K562 (cell line): ENCODE measurements around the gene GOLPH3L. TPM values are rescaled to one million over a fixed set of nuclear protein-coding genes. Genes with fewer than 3 reads are reported as not detected.

Experiments
- ATF7 ChIP-seq: fragments of 450-650 bp; IDR thresholded peaks from 2 replicates; pipeline ENCODE4 v1.7.1; 2014; ENCODE audit warnings: mild to moderate bottlenecking, moderate library complexity
- DMBX1 ChIP-seq: fragments of 250-450 bp; sonication (Bioruptor Pico); IDR thresholded peaks from 2 replicates; pipeline ENCODE4 v1.8.0; 2022; ENCODE audit warnings: inconsistent platforms, mild to moderate bottlenecking, moderate library complexity, borderline replicate concordance
- ESRRB ChIP-seq: fragments of 250-450 bp; sonication (Bioruptor Pico); IDR thresholded peaks from 2 replicates; pipeline ENCODE4 v1.5.0; 2020; ENCODE audit warnings: mild to moderate bottlenecking, moderate library complexity, borderline replicate concordance
- ILF3 ChIP-seq: fragments of 450-650 bp; IDR thresholded peaks from 2 replicates; pipeline ENCODE4 v1.6.1; 2018; ENCODE audit warnings: antibody characterized with exemption, mild to moderate bottlenecking, moderate library complexity, borderline replicate concordance
- IRF2 ChIP-seq: sonication (generic); formaldehyde crosslinking; IDR thresholded peaks from 2 replicates; pipeline ENCODE4 v1.8.1; 2022; ENCODE audit warnings: mild to moderate bottlenecking, missing genetic modification reagents
- MAFG ChIP-seq: fragments of 450-650 bp; conservative IDR thresholded peaks from 2 replicates; pipeline ENCODE4 v1.6.1; 2016; ENCODE audit warnings: missing genetic modification characterization, missing compliant biosample characterization
- MED1 ChIP-seq: sonication (generic); formaldehyde crosslinking; IDR thresholded peaks from 2 replicates; pipeline ENCODE4 v1.8.1; 2023; ENCODE audit warnings: missing genetic modification reagents, borderline replicate concordance
- NCOA1 ChIP-seq: fragments of 450-650 bp; IDR thresholded peaks from 2 replicates; pipeline ENCODE4 v1.6.1; 2016; ENCODE audit warnings: low read depth
- RNF2 ChIP-seq: sonication (generic); IDR thresholded peaks from 2 replicates; pipeline ENCODE4 v1.6.1; 2016
- SRF ChIP-seq, 2 experiments: fragments of 250-450, 450-650 bp in 1 of 2; sonication (Bioruptor Pico) in 1 of 2; sonication (generic) in 1 of 2; formaldehyde crosslinking; IDR thresholded peaks; 2 replicates each; pipeline versions ENCODE4 v1.5.0 to v1.5.1; 2020 to 2022; ENCODE audit warnings: mild to moderate bottlenecking in 1 of 2, missing genetic modification reagents in 1 of 2
- ZC3H11A ChIP-seq: IDR thresholded peaks from 2 replicates; pipeline ENCODE4 v1.6.1; 2012; ENCODE audit warnings: low read depth, low read length, improper control_type of control experiment
- ZNF212 ChIP-seq: fragments of 450-650 bp; formaldehyde crosslinking; IDR thresholded peaks from 2 replicates; pipeline ENCODE4 v1.4.0; 2020; ENCODE audit warnings: mild to moderate bottlenecking
- ZNF584 ChIP-seq: fragments of 200-800 bp; sonication (Bioruptor generic); IDR thresholded peaks from 2 replicates; pipeline ENCODE4 v1.6.1; 2016; ENCODE audit warnings: low read depth, mild to moderate bottlenecking, missing genetic modification characterization, missing compliant biosample characterization
- ZNF717 ChIP-seq: fragments of 250-450 bp; sonication (Bioruptor Pico); IDR thresholded peaks from 2 replicates; pipeline ENCODE4 v1.5.0; 2021
- polyA plus RNA-seq, 8 experiments: library from polyadenylated mRNA; depleted of rRNA in 4 of 8; stranded (reverse) in 5 of 8; unstranded in 3 of 8; fragments of >200 nt; fragmentation: Nextera tagmentation in 2 of 8; fragmentation: Illumina TruSeq in 1 of 8; extraction: Ambion mirVana in 2 of 8; extraction: Trizol in 1 of 8; gene quantifications; 2 replicates each; pipeline versions ENCODE4 v1.2.1 to v1.2.3, GENCODE V29; 2011 to 2014; ENCODE audit warnings: inconsistent platforms in 1 of 8, missing spikeins in 1 of 8
- total RNA-seq, 7 experiments: library from RNA; depleted of rRNA in 6 of 7; stranded (reverse); fragments of >200 nt in 6 of 7; fragmentation: Illumina TruSeq in 2 of 7; extraction: Trizol in 2 of 7; gene quantifications; 2 replicates each; pipeline versions ENCODE4 v1.2.1 to v1.2.3, GENCODE V29; 2011 to 2021; ENCODE audit warnings: low replicate concordance in 1 of 7
- TF ChIP-seq, protein P1 (sequence below): sonication (generic); formaldehyde crosslinking; IDR thresholded peaks from 2 replicates; pipeline ENCODE4 v1.8.0; 2023; ENCODE audit warnings: missing genetic modification reagents, mild to moderate bottlenecking, borderline replicate concordance
- TF ChIP-seq, protein P2 (sequence below): fragments of 450-650 bp; formaldehyde crosslinking; IDR thresholded peaks from 2 replicates; pipeline ENCODE4 v1.4.0; 2020; ENCODE audit warnings: mild to moderate bottlenecking, moderate library complexity
- TF ChIP-seq, protein P3 (sequence below), 2 experiments: fragments of 450-650 bp in 1 of 2; sonication (generic) in 1 of 2; formaldehyde crosslinking; conservative IDR thresholded peaks; 2 replicates each; pipeline versions ENCODE4 v1.4.0 to v1.8.1; 2020 to 2022; ENCODE audit warnings: mild to moderate bottlenecking in 1 of 2, missing genetic modification reagents in 1 of 2
- TF ChIP-seq, protein P4 (sequence below), 2 experiments: fragments of 450-650 bp in 1 of 2; sonication (generic) in 1 of 2; formaldehyde crosslinking in 1 of 2; IDR thresholded peaks in 1 of 2; conservative IDR thresholded peaks in 1 of 2; 2 replicates each; pipeline versions ENCODE4 v1.6.1 to v1.8.1; 2016 to 2023; ENCODE audit warnings: mild to moderate bottlenecking in 2 of 2, moderate library complexity in 2 of 2, inconsistent platforms in 1 of 2, missing genetic modification reagents in 1 of 2

The GOLPH3L gene
- total and polyA plus RNA-seq, 9 of the 15 experiments (the other 6 are each of a cell fraction or from before 2014, with no cell fraction given): 8.1 to 42.1 (median 21.6) TPM

DNA sequence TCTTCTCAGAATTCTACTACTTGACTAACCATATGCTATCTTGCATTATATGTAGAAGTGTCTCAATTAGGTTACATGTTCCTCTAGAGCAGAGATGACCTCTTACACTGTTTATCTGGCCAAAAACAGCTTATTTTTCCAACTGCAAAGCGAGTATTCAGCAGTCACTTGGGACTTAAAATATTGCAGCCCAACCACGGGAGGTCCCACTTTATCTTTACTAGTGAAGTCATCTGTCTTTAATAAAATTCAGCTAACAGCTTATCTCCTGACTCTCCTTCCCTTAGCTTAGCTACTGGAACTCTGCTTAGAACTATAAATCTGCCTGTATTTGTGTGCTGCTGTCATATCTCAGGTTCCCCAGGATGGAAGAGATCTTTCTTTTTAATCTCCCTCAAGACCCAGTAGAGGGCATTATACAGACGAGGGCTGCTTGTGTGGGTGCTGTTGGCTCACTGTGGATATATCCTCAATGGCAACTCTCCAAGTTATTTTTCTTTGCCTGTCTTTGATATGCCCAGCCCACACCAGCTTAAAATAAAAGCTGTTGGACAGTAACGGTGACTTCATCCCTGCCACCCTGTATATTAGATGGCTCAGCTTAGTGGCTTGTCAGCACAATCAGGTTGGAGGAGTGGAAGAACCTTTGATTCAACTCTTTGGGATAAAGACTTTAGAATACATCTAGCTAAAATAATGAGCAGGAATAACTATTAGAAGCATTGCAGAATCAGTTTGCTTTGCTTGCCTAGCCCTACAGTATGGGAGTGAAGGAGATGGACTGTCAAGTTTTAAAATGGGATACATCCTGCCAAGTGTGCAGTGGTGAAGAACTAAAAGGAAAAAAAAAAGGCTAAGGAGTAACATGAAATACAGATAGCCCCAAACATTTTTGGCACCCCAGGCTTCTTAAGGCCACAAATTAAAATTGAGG, 77.1 kb downstream of the GOLPH3L start (continued):
- TF ChIP-seq ZNF212 (CRISPR knock-in tag) (no peak), DMBX1 (peak; percentile 42; the same call in 1 of the 2 replicates), ZNF717 (CRISPR knock-in tag) (no peak), ATF7 (peak; percentile 93), SRF (CRISPR knock-in tag; IDR thresholded peaks at IDR 0.05) (peak in 1 of 2 experiments; percentile 78; a peak in 1 of 4 replicates), ILF3 (0 out of 2 replicates have a peak, but pooled peaks have one; percentile 57), NCOA1 (peak; percentile 89; the same call in 1 of the 2 replicates), MAFG (no peak), IRF2 (CRISPR knock-in tag) (no peak), ZC3H11A (no peak), ESRRB (no peak), ZNF584 (CRISPR knock-in tag) (0 out of 2 replicates have a peak, but pooled peaks have one; percentile 50), RNF2 (peak; percentile 84), MED1 (CRISPR knock-in tag) (no peak)
- TF ChIP-seq, protein P1, sequence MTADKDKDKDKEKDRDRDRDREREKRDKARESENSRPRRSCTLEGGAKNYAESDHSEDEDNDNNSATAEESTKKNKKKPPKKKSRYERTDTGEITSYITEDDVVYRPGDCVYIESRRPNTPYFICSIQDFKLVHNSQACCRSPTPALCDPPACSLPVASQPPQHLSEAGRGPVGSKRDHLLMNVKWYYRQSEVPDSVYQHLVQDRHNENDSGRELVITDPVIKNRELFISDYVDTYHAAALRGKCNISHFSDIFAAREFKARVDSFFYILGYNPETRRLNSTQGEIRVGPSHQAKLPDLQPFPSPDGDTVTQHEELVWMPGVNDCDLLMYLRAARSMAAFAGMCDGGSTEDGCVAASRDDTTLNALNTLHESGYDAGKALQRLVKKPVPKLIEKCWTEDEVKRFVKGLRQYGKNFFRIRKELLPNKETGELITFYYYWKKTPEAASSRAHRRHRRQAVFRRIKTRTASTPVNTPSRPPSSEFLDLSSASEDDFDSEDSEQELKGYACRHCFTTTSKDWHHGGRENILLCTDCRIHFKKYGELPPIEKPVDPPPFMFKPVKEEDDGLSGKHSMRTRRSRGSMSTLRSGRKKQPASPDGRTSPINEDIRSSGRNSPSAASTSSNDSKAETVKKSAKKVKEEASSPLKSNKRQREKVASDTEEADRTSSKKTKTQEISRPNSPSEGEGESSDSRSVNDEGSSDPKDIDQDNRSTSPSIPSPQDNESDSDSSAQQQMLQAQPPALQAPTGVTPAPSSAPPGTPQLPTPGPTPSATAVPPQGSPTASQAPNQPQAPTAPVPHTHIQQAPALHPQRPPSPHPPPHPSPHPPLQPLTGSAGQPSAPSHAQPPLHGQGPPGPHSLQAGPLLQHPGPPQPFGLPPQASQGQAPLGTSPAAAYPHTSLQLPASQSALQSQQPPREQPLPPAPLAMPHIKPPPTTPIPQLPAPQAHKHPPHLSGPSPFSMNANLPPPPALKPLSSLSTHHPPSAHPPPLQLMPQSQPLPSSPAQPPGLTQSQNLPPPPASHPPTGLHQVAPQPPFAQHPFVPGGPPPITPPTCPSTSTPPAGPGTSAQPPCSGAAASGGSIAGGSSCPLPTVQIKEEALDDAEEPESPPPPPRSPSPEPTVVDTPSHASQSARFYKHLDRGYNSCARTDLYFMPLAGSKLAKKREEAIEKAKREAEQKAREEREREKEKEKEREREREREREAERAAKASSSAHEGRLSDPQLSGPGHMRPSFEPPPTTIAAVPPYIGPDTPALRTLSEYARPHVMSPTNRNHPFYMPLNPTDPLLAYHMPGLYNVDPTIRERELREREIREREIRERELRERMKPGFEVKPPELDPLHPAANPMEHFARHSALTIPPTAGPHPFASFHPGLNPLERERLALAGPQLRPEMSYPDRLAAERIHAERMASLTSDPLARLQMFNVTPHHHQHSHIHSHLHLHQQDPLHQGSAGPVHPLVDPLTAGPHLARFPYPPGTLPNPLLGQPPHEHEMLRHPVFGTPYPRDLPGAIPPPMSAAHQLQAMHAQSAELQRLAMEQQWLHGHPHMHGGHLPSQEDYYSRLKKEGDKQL: no peak
- TF ChIP-seq, protein P2, sequence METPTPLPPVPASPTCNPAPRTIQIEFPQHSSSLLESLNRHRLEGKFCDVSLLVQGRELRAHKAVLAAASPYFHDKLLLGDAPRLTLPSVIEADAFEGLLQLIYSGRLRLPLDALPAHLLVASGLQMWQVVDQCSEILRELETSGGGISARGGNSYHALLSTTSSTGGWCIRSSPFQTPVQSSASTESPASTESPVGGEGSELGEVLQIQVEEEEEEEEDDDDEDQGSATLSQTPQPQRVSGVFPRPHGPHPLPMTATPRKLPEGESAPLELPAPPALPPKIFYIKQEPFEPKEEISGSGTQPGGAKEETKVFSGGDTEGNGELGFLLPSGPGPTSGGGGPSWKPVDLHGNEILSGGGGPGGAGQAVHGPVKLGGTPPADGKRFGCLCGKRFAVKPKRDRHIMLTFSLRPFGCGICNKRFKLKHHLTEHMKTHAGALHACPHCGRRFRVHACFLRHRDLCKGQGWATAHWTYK (CRISPR knock-in tag): no peak
- TF ChIP-seq, protein P3, sequence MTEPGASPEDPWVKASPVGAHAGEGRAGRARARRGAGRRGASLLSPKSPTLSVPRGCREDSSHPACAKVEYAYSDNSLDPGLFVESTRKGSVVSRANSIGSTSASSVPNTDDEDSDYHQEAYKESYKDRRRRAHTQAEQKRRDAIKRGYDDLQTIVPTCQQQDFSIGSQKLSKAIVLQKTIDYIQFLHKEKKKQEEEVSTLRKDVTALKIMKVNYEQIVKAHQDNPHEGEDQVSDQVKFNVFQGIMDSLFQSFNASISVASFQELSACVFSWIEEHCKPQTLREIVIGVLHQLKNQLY (CRISPR knock-in tag; conservative IDR thresholded peaks at IDR 0.05): no peak
- TF ChIP-seq, protein P4, sequence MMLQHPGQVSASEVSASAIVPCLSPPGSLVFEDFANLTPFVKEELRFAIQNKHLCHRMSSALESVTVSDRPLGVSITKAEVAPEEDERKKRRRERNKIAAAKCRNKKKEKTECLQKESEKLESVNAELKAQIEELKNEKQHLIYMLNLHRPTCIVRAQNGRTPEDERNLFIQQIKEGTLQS (IDR thresholded peaks at IDR 0.05): peak; percentile 78
- TF ChIP-seq, protein P4 (CRISPR knock-in tag; conservative IDR thresholded peaks at IDR 0.05): no peak; the same call in 1 of the 2 replicates
